GM12873 (cell line): Measurements from ENCODE around the gene GABRB1.
A peak's percentile ranks its signal among the peaks of the same experiment; 100 is the strongest.

ENCODE experiments used
- CTCF ChIP-seq: IDR thresholded peaks from 2 replicates; pipeline ENCODE4 v1.5.1; 2012; ENCODE audit warnings: low read depth, mild to moderate bottlenecking, moderate library complexity, low read length, control low read depth; ENCODE audit not compliant: insufficient read depth; ENCODE audit errors: missing control alignments

The GABRB1 gene

GRCh38 chr4:47031751-47032404 lies 511 bp downstream of the GABRB1 start:
- no peak for TF ChIP-seq CTCF

GRCh38 chr4:47032405-47033106 lies 1.2 kb downstream of the GABRB1 start:
- TF ChIP-seq CTCF, result peak; percentile 76

- TF ChIP-seq CTCF, result no peak
Measured at GRCh38 chr4:47038263-47038662, 6.9 kb downstream of the GABRB1 start.

GRCh38 chr4:47040828-47041227 lies 9.5 kb downstream of the GABRB1 start:
- TF ChIP-seq CTCF, result no peak

- no peak for TF ChIP-seq CTCF
Measured at GRCh38 chr4:47043821-47044220, 12.5 kb downstream of the GABRB1 start.

GRCh38 chr4:47045261-47045660 lies 13.9 kb downstream of the GABRB1 start:
- no peak for TF ChIP-seq CTCF

- no peak for TF ChIP-seq CTCF
Measured at GRCh38 chr4:47049347-47049746, 18.0 kb downstream of the GABRB1 start.
